ENCODE data around the gene CORIN. TPM values are rescaled to one million over a fixed set of nuclear protein-coding genes. Genes with fewer than 3 reads are reported as not detected.
A peak's percentile ranks its signal among the peaks of the same experiment; 100 is the strongest.

Gene CORIN
- polyA plus RNA-seq, 1 of the 3 experiments (the other 2 are of a cell fraction), result 1.1 TPM

DNA sequence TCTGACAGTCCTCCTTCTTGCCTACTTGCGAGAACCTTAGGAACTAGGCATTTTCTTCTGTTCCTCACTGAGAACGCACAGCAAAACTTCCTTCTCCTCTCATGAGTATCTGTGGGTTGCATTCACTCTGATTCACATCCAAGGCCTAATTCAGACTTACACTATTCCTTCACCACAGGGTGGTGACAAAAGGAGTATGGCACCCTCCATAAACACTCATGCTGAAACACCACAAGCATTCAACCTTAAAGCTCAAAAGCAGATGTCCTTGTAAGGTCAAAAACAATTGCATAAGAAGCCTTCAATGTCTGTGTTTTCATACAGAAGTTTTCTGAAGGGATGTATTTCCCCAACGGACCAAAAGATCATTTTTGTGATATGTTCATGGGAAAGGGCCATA lies 147.3 kb downstream of the CORIN start:
- WGBS (ENCODE audit: low lambda C conversion rate), result 74% methylated on average over 3 of the region's 3 CpGs
- CTCF ChIA-PET, result interaction anchor here (1.0 to 2.1 kb wide), 4 partner anchors 10 to 146 kb away, joined by 3 to 6 read pairs (median 4); no protein-coding TSS in a partner anchor
- TF ChIP-seq FOSL2 (IDR thresholded peaks at IDR 0.05; ENCODE audit: borderline replicate concordance, low read depth) (no peak), TEAD4 (IDR thresholded peaks at IDR 0.05; ENCODE audit: borderline replicate concordance, insufficient read depth) (no peak), RAD21 (IDR thresholded peaks at IDR 0.05; ENCODE audit: low read length) (no peak)
- TF ChIP-seq, protein P1, sequence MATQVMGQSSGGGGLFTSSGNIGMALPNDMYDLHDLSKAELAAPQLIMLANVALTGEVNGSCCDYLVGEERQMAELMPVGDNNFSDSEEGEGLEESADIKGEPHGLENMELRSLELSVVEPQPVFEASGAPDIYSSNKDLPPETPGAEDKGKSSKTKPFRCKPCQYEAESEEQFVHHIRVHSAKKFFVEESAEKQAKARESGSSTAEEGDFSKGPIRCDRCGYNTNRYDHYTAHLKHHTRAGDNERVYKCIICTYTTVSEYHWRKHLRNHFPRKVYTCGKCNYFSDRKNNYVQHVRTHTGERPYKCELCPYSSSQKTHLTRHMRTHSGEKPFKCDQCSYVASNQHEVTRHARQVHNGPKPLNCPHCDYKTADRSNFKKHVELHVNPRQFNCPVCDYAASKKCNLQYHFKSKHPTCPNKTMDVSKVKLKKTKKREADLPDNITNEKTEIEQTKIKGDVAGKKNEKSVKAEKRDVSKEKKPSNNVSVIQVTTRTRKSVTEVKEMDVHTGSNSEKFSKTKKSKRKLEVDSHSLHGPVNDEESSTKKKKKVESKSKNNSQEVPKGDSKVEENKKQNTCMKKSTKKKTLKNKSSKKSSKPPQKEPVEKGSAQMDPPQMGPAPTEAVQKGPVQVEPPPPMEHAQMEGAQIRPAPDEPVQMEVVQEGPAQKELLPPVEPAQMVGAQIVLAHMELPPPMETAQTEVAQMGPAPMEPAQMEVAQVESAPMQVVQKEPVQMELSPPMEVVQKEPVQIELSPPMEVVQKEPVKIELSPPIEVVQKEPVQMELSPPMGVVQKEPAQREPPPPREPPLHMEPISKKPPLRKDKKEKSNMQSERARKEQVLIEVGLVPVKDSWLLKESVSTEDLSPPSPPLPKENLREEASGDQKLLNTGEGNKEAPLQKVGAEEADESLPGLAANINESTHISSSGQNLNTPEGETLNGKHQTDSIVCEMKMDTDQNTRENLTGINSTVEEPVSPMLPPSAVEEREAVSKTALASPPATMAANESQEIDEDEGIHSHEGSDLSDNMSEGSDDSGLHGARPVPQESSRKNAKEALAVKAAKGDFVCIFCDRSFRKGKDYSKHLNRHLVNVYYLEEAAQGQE (IDR thresholded peaks at IDR 0.05; ENCODE audit: low read depth, low read length), result no peak

DNA sequence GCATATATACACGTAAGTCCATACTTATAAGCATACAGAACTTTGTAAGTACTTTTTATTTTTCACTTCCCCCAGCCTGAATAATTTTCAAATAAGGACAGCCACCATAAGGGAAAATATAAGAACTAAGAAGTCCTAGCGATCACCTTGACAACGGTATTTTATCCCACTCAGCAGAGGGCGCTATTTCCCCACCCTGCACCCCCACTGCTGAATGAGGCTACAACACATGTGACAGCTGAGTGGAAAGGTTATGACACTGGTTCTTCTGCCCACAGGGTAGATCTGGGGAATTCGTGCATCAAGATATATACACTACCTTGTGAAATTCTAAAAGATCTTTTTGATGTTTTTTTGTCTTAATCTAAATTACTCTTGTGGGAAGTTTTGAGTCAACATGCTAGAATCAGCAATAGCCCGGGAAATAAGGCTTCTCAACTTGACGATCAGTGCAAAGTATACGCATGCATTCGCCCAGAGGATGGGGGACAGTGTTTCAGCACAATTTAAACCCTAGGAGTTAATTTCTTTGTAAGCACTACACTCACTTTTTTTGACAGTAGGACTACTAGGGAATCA lies 151.5 kb downstream of the CORIN start:
- no peak for TF ChIP-seq FOXJ3 (CRISPR knock-in tag; IDR thresholded peaks at IDR 0.05)
- no peak for TF ChIP-seq JUND (IDR thresholded peaks at IDR 0.05)
- no peak for TF ChIP-seq FOXM1 (IDR thresholded peaks at IDR 0.05; ENCODE audit: low read depth)
- no peak for TF ChIP-seq YY1 (IDR thresholded peaks at IDR 0.05; ENCODE audit: low read depth)
- TF ChIP-seq GABPA (IDR thresholded peaks at IDR 0.05; ENCODE audit: low read depth), result no peak
- TF ChIP-seq, protein P2, sequence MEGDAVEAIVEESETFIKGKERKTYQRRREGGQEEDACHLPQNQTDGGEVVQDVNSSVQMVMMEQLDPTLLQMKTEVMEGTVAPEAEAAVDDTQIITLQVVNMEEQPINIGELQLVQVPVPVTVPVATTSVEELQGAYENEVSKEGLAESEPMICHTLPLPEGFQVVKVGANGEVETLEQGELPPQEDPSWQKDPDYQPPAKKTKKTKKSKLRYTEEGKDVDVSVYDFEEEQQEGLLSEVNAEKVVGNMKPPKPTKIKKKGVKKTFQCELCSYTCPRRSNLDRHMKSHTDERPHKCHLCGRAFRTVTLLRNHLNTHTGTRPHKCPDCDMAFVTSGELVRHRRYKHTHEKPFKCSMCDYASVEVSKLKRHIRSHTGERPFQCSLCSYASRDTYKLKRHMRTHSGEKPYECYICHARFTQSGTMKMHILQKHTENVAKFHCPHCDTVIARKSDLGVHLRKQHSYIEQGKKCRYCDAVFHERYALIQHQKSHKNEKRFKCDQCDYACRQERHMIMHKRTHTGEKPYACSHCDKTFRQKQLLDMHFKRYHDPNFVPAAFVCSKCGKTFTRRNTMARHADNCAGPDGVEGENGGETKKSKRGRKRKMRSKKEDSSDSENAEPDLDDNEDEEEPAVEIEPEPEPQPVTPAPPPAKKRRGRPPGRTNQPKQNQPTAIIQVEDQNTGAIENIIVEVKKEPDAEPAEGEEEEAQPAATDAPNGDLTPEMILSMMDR (IDR thresholded peaks at IDR 0.05), result peak; percentile 66
- no peak for TF ChIP-seq RFX5 (IDR thresholded peaks at IDR 0.05; ENCODE audit: low read length)
- TF ChIP-seq RAD21 (IDR thresholded peaks at IDR 0.05; ENCODE audit: low read length), result peak; percentile 61
- peak; percentile 43 for TF ChIP-seq SMC3 (IDR thresholded peaks at IDR 0.05; ENCODE audit: low read depth, low read length)
- Histone ChIP-seq H3K79me2 (ENCODE audit: insufficient read depth) (no peaks in the 10 kb centered on the region), H3F3A (replicated peaks; ENCODE audit: insufficient read depth) (peaks cover 2% of the 10 kb centered on the region), H3K4me1 (ENCODE audit: control insufficient read depth in 1 of 2, insufficient read depth in 2 of 2, low read depth in 1 of 2, low read length in 1 of 2) (no peaks in the 10 kb centered on the region), H2AFZ (ENCODE audit: low read depth) (no peak overlapping the region), H3K36me3 (replicated peaks in 1 of 2; ENCODE audit: control insufficient read depth in 1 of 2, insufficient read depth in 2 of 2, low read length in 1 of 2) (no peaks in the 10 kb centered on the region), H4K20me1 (ENCODE audit: insufficient read depth) (no peaks in the 10 kb centered on the region), H3K9ac (no peak overlapping the region), H3K27me3 (ENCODE audit: insufficient read depth) (no peaks in the 10 kb centered on the region), H3K4me2 (no peak overlapping the region), H3K9me3 (no peaks in the 10 kb centered on the region), H3K9me2 (no peaks in the 10 kb centered on the region), H3K4me3 (ENCODE audit: low read depth in 2 of 2, low read length in 1 of 2) (no peak overlapping the region; a peak in 1 of 4 replicates), H3K27ac (ENCODE audit: low read depth in 2 of 2, low read length in 1 of 2) (no peak overlapping the region)
- ChIA-PET POLR2A (no interaction called here), CTCF (interaction anchor here (0.6 to 4.0 kb wide), 15 partner anchors 11 to 381 kb away, joined by 3 to 19 read pairs (median 4); no protein-coding TSS in a partner anchor)
- peak; percentile 42 for DNase-seq
- 78% methylated on average over 9 of the region's 9 CpGs for WGBS (ENCODE audit: low lambda C conversion rate)

More for the DNA sequence above, 147.3 kb downstream of the CORIN start:
- DNase-seq, result no peak
- Histone ChIP-seq H2AFZ (ENCODE audit: low read depth) (no peak overlapping the region), H3K27ac (ENCODE audit: low read depth in 2 of 2, low read length in 1 of 2) (no peak overlapping the region), H3K4me1 (ENCODE audit: control insufficient read depth in 1 of 2, insufficient read depth in 2 of 2, low read depth in 1 of 2, low read length in 1 of 2) (0 out of 4 replicates have a peak, but pooled peaks cover 0 to 6% of the 10 kb centered on the region in 2 experiments), H3K4me2 (no peak overlapping the region), H3K9me3 (no peaks in the 10 kb centered on the region), H3K9me2 (no peaks in the 10 kb centered on the region), H3K27me3 (ENCODE audit: insufficient read depth) (no peaks in the 10 kb centered on the region), H3K36me3 (replicated peaks in 1 of 2; ENCODE audit: control insufficient read depth in 1 of 2, insufficient read depth in 2 of 2, low read length in 1 of 2) (no peaks in the 10 kb centered on the region), H3K9ac (no peak overlapping the region), H3F3A (replicated peaks; ENCODE audit: insufficient read depth) (peaks cover 11% of the 10 kb centered on the region), H3K4me3 (ENCODE audit: low read depth in 2 of 2, low read length in 1 of 2) (no peak overlapping the region), H4K20me1 (ENCODE audit: insufficient read depth) (no peaks in the 10 kb centered on the region), H3K79me2 (ENCODE audit: insufficient read depth) (no peaks in the 10 kb centered on the region)
- POLR2A ChIA-PET, result no interaction called here

Measured in SK-N-SH (cell line).